Fibroblast of lung (primary cell): Measurements from ENCODE around the gene SPRED1. TPM values are rescaled to one million over a fixed set of nuclear protein-coding genes. Genes with fewer than 3 reads are reported as not detected.

Experiments used
- DNase-seq, 2 donors: peaks; one replicate each; pipeline versions ENCODE4 v3.0.0 to v3.0.0-alpha.2; 2010; ENCODE audit warnings: low read depth in 2 of 2
- H2AFZ ChIP-seq: 2 replicates; pipeline ENCODE4 v1.5.1; 2012; ENCODE audit warnings: low read length, control low read depth, inconsistent platforms
- H3K27ac ChIP-seq: 2 replicates; pipeline ENCODE4 v1.5.1; 2011; ENCODE audit warnings: low read length, control low read depth; ENCODE audit not compliant: insufficient read depth
- H3K27me3 ChIP-seq: 2 replicates; pipeline ENCODE4 v1.5.1; 2011; ENCODE audit warnings: mild to moderate bottlenecking, low read length; ENCODE audit not compliant: control insufficient read depth, insufficient read depth
- H3K36me3 ChIP-seq: 2 replicates; pipeline ENCODE4 v1.5.1; 2011; ENCODE audit warnings: low read length; ENCODE audit not compliant: control insufficient read depth, insufficient read depth
- H3K4me1 ChIP-seq: 2 replicates; pipeline ENCODE4 v1.5.1; 2011; ENCODE audit warnings: low read length; ENCODE audit not compliant: control insufficient read depth, insufficient read depth; ENCODE audit errors: extremely low read depth
- H3K4me2 ChIP-seq: 2 replicates; pipeline ENCODE4 v1.5.1; 2011; ENCODE audit warnings: low read length, control low read depth; ENCODE audit not compliant: insufficient read depth; ENCODE audit errors: extremely low read depth
- H3K4me3 ChIP-seq, 4 experiments: fragments of 200-600 bp in 1 of 4; sonication (generic) in 1 of 4; replicated peaks in 1 of 4; 2 replicates each; pipeline ENCODE4 v1.5.1; 2011 to 2016; ENCODE audit warnings: low read length in 4 of 4, low read depth in 3 of 4, mild to moderate bottlenecking in 3 of 4, control low read depth in 2 of 4, inconsistent platforms in 1 of 4, mixed read lengths in 1 of 4; ENCODE audit not compliant: insufficient read depth in 1 of 4; ENCODE audit errors: control extremely low read depth in 1 of 4
- H3K79me2 ChIP-seq: 2 replicates; pipeline ENCODE4 v1.5.1; 2012; ENCODE audit warnings: mild to moderate bottlenecking, low read length, inconsistent platforms; ENCODE audit not compliant: control insufficient read depth, insufficient read depth
- H3K9ac ChIP-seq: 2 replicates; pipeline ENCODE4 v1.5.1; 2011; ENCODE audit warnings: mild to moderate bottlenecking, low read length, control low read depth; ENCODE audit not compliant: insufficient read depth
- H3K9me3 ChIP-seq: 2 replicates; pipeline ENCODE4 v1.5.1; 2012; ENCODE audit warnings: low read depth, low read length; ENCODE audit not compliant: control insufficient read depth, insufficient read depth
- H4K20me1 ChIP-seq: 2 replicates; pipeline ENCODE4 v1.5.1; 2011; ENCODE audit warnings: low read length; ENCODE audit not compliant: control insufficient read depth, insufficient read depth; ENCODE audit errors: extremely low read depth
- EZH2 ChIP-seq: IDR thresholded peaks from 2 replicates; pipeline ENCODE4 v1.5.1; 2012; ENCODE audit warnings: low read length, control low read depth, mild to moderate bottlenecking; ENCODE audit errors: missing control alignments
- polyA plus RNA-seq, 2 donors: library from polyadenylated mRNA; depleted of rRNA in 1 of 2; stranded (reverse) in 1 of 2; unstranded in 1 of 2; fragments of >200 nt; gene quantifications; 2 replicates each; pipeline ENCODE4 v1.2.1, GENCODE V29; 2011 to 2012; ENCODE audit warnings: missing spikeins in 1 of 2
- total RNA-seq: library from RNA; depleted of rRNA; stranded (reverse); fragments of >200 nt; gene quantifications from 2 replicates; pipeline ENCODE4 v1.2.1, GENCODE V29; 2014
- TF ChIP-seq, protein P1 (sequence below), 2 donors: IDR thresholded peaks in 1 of 2; conservative IDR thresholded peaks in 1 of 2; 1 replicate in 1 of 2; 2 replicates in 1 of 2; pipeline ENCODE4 v1.5.1; 2011 to 2012; ENCODE audit warnings: low read length in 2 of 2, control low read depth in 1 of 2, inconsistent platforms in 1 of 2, low read depth in 1 of 2, mild to moderate bottlenecking in 1 of 2

SPRED1 gene
- total and polyA plus RNA-seq, 2 donors (not counting 1 experiment from before 2014, with no cell fraction given) = 17.2 to 39.0 TPM

DNA sequence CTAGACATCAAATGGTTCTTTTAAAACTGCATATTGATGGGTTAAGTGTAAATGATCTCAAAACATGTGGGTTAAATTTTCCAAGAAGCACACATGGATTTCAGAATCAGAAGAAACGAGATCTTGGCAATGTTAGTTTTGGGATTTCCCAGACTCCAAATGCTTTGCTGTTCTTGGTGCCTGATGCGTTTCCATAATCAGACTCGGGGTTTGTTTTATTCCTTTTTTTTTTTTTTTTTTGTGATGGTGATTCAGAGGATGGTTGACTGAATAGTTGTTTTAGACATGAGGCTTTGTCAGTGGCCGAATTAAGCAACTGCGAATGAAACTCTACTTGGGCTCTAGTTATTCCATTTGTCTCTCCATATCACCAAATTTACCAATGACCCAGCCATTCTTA lies 149.1 kb downstream of the SPRED1 start:
- H3K4me1 ChIP-seq = peaks cover 7% of the 10 kb centered on the region
- H3K36me3 ChIP-seq = no peaks in the 10 kb centered on the region
- H3K27ac ChIP-seq = no peak overlapping the region
- TF ChIP-seq EZH2 = no peak
- TF ChIP-seq, protein P1, sequence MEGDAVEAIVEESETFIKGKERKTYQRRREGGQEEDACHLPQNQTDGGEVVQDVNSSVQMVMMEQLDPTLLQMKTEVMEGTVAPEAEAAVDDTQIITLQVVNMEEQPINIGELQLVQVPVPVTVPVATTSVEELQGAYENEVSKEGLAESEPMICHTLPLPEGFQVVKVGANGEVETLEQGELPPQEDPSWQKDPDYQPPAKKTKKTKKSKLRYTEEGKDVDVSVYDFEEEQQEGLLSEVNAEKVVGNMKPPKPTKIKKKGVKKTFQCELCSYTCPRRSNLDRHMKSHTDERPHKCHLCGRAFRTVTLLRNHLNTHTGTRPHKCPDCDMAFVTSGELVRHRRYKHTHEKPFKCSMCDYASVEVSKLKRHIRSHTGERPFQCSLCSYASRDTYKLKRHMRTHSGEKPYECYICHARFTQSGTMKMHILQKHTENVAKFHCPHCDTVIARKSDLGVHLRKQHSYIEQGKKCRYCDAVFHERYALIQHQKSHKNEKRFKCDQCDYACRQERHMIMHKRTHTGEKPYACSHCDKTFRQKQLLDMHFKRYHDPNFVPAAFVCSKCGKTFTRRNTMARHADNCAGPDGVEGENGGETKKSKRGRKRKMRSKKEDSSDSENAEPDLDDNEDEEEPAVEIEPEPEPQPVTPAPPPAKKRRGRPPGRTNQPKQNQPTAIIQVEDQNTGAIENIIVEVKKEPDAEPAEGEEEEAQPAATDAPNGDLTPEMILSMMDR (conservative IDR thresholded peaks at IDR 0.05 in 1 of 2, IDR thresholded peaks at IDR 0.05 in 1 of 2; ENCODE audit: low read depth in 1 of 2, low read length in 2 of 2) = no peak
- no peaks in the 10 kb centered on the region for H4K20me1 ChIP-seq
- no peak overlapping the region for H3K4me3 ChIP-seq
- no peaks in the 10 kb centered on the region for H3K79me2 ChIP-seq
- no peaks in the 10 kb centered on the region for H3K9me3 ChIP-seq
- no peak overlapping the region for H2AFZ ChIP-seq
- H3K9ac ChIP-seq = no peak overlapping the region
- H3K27me3 ChIP-seq = no peaks in the 10 kb centered on the region
- H3K4me2 ChIP-seq = no peak overlapping the region
- DNase-seq = peak in 1 of 2 donors; percentile 27

DNA sequence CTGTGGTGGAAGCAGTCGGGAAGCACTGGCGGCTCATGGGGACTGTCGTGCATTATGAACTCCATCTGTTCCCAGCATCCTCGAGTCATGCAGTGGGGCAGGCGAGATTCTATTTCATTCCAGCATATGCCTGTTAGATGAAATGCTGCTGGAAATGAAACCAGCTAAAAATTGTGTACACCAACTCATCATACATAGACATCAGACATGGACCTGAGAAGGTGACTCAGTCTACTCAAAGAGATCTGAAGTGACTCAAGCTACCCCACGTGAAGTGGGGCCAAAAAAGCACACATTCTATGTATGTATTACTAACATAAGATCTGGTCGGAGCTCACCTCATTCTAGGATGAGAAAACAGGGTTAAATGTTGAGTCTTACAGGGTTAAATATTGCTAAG lies 153.8 kb downstream of the SPRED1 start:
- no peaks in the 10 kb centered on the region for H3K9me3 ChIP-seq
- H3K79me2 ChIP-seq = no peaks in the 10 kb centered on the region
- DNase-seq = peak in 1 of 2 donors; percentile 60
- no peaks in the 10 kb centered on the region for H3K27me3 ChIP-seq
- TF ChIP-seq, protein P1 (conservative IDR thresholded peaks at IDR 0.05 in 1 of 2, IDR thresholded peaks at IDR 0.05 in 1 of 2; ENCODE audit: low read depth in 1 of 2, low read length in 2 of 2) = no peak
- no peak for TF ChIP-seq EZH2
- no peaks in the 10 kb centered on the region for H3K4me1 ChIP-seq
- no peaks in the 10 kb centered on the region for H4K20me1 ChIP-seq
- peak overlapping the region; percentile 70 for H2AFZ ChIP-seq
- H3K36me3 ChIP-seq = no peaks in the 10 kb centered on the region
- no peak overlapping the region for H3K4me2 ChIP-seq
- H3K27ac ChIP-seq = no peak overlapping the region
- no peak overlapping the region for H3K9ac ChIP-seq
- no peak overlapping the region for H3K4me3 ChIP-seq

Other genes with a start within 250 kb of the SPRED1 start
- 4.8 and 5.4 TPM in 2 replicates for gene FAM98B, start 201.3 kb downstream of the SPRED1 start, total RNA-seq
- 9.0 and 9.5 TPM in 2 replicates for gene FAM98B, start 201.3 kb downstream of the SPRED1 start, polyA plus RNA-seq